ENCODE measurements around the gene BMP7. TPM values are rescaled to one million over a fixed set of nuclear protein-coding genes. Genes with fewer than 3 reads are reported as not detected.

Gene BMP7
- total RNA-seq, 1 experiment from 2014 or later: 43.9 TPM

DNA sequence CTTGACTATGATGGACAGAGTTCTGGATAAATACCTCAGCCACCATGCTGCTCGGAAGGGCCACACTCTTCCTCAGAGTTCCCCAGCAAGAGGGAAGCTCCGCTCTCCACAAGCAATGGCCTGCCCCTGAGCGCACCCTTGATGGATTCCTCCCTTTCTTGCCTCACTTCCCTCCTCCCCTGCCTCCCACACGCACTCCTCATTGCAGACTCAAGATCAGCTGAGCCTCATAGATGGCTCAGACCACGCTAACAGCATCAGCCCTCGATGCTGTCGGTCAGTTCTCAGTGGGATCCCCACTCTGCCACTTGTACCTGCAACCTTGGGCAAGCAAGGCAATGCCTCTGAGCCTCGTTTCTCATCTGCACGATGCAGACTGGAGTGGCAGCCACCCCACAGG, 123.3 kb downstream of the BMP7 start:
- H3K27me3 ChIP-seq (ENCODE audit: control insufficient read depth, insufficient read depth, low read length): no peaks in the 10 kb centered on the region
- H3K36me3 ChIP-seq (replicated peaks; ENCODE audit: control insufficient read depth, insufficient read depth, low read length): no peaks in the 10 kb centered on the region
- DNase-seq: no peak
- H3K4me3 ChIP-seq (ENCODE audit: insufficient read depth, low read depth, low read length): no peak overlapping the region

DNA sequence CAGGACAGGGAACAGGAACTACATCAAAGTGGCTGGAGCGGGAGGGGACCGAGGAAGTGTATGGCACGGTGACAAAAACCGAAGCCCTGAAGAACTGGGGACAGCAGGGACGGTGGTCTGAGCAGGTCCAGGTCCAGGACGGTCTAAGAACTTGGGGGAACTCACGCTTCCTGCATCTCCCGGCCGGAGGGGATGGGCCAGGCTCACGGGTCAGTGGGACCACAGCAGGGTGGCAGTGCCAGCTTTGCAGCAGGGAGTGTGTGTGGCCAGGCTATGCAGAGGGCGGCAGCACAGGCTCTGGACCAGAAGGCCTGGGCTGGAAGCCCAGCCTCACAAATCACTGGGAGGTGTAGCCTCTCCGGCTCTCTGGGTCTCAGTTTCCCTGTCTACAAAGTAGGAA, 123.8 kb downstream of the BMP7 start:
- no peak overlapping the region for H3K4me3 ChIP-seq (ENCODE audit: insufficient read depth, low read depth, low read length)
- DNase-seq: no peak
- H3K27me3 ChIP-seq (ENCODE audit: control insufficient read depth, insufficient read depth, low read length): no peaks in the 10 kb centered on the region
- no peaks in the 10 kb centered on the region for H3K36me3 ChIP-seq (replicated peaks; ENCODE audit: control insufficient read depth, insufficient read depth, low read length)

GRCh38 chr20:57141492-57141891, 124.9 kb downstream of the BMP7 start:
- H3K27me3 ChIP-seq (ENCODE audit: control insufficient read depth, insufficient read depth, low read length): no peaks in the 10 kb centered on the region
- no peaks in the 10 kb centered on the region for H3K36me3 ChIP-seq (replicated peaks; ENCODE audit: control insufficient read depth, insufficient read depth, low read length)
- H3K4me3 ChIP-seq (ENCODE audit: insufficient read depth, low read depth, low read length): no peak overlapping the region
- no peak for DNase-seq

- DNase-seq: no peak
- Histone ChIP-seq H3K4me3 (ENCODE audit: insufficient read depth, low read depth, low read length) (no peak overlapping the region), H3K36me3 (replicated peaks; ENCODE audit: control insufficient read depth, insufficient read depth, low read length) (no peaks in the 10 kb centered on the region), H3K27me3 (ENCODE audit: control insufficient read depth, insufficient read depth, low read length) (no peaks in the 10 kb centered on the region)
Observed at GRCh38 chr20:57140416-57140965, 126.0 kb downstream of the BMP7 start.

DNA sequence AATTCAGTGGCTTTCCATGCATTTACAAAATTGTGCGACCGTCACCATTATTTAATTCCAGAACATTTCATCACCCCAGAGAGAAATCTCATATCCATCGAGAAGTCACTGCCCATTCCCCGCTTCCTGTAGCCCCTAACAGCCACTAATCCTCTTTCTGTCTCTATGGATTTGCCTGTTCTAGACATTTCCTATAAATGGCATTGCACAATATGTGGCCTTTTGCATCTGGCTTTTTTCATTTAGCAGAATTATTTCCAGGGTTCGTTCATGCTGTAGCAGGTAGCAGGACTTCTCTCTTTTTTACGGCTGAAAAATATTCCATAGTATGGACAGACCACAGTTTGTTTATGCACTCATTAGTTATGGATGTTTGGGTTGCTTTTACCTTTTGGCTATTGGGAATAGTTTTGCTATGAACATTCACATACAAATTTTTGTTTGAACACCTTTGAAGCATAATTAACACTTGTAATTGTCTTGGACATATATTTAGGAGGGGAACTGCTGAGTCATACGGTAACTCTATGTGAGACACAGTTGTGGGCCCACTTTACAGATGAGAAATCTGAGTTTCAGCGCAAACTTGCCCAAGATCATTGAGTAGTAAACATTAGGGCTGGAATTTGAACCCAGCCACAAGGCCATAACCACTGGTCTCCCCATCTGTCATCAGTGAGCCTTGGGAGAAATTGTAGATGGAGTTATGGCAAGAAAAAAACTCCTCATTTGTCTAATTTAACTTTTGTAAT, 126.9 kb downstream of the BMP7 start:
- H3K4me3 ChIP-seq (ENCODE audit: insufficient read depth, low read depth, low read length): no peak overlapping the region
- H3K27me3 ChIP-seq (ENCODE audit: control insufficient read depth, insufficient read depth, low read length): no peaks in the 10 kb centered on the region
- DNase-seq: no peak
- H3K36me3 ChIP-seq (replicated peaks; ENCODE audit: control insufficient read depth, insufficient read depth, low read length): no peaks in the 10 kb centered on the region

DNA sequence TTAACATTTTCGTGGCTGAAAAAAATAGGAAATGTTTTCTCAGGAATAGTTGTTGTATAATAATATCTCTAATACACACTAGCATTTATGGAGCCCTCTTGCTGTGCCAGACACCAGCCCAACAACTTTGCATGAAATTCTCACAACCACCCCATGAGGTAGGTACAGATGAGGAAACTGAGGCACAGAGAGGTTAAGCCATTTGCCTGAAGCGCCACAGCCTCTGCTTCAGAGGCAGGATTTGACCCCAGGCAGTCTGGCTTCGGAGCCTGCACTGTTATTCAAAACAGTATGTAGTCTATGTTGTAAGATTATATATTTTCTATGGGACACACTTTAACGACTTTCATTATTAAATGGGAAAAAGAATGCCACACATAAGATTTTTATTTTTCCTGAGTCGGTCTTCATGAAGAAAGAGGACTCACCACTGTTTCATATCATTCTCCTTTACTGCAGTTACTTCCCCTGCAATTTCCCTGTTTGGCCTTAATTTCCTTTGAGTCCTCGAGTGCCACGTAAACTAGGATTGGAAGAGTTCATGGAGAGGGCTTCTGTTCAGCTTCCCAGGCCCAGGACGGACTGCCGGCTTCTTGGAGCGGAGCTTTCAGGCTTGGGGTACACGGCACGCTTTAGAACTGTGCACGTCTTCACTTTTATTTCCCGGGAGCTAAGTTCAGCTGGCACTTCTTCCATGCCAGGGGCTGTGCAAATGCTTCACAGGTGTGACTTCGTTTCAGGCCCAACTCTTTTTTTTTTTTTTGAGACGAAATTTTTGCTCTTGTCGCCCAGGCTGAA, 128.0 kb downstream of the BMP7 start:
- no peak overlapping the region for H3K4me3 ChIP-seq (ENCODE audit: insufficient read depth, low read depth, low read length)
- H3K36me3 ChIP-seq (replicated peaks; ENCODE audit: control insufficient read depth, insufficient read depth, low read length): no peaks in the 10 kb centered on the region
- H3K27me3 ChIP-seq (ENCODE audit: control insufficient read depth, insufficient read depth, low read length): no peaks in the 10 kb centered on the region
- DNase-seq: no peak

DNA sequence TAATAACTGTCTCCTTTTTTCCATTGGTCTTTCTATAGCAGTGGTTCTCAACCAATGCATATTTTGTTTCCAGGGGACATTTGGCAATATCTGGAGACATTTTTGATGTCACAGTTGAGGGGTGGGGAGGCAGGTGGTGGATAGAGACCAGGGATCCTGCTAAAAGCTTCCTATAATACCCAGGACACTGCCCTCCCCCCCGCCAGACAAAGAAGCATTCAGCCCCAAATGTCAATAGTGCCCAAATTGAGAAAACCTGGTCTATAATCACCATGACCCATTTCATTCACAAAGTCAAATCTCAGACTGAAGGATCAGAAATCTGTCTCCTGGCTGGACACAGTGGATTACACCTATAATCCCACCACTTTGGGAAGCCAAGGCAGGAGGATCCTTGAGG, 128.8 kb downstream of the BMP7 start:
- Histone ChIP-seq H3K27me3 (ENCODE audit: control insufficient read depth, insufficient read depth, low read length) (no peaks in the 10 kb centered on the region), H3K36me3 (replicated peaks; ENCODE audit: control insufficient read depth, insufficient read depth, low read length) (no peaks in the 10 kb centered on the region), H3K4me3 (ENCODE audit: insufficient read depth, low read depth, low read length) (no peak overlapping the region)
- no peak for DNase-seq

DNA sequence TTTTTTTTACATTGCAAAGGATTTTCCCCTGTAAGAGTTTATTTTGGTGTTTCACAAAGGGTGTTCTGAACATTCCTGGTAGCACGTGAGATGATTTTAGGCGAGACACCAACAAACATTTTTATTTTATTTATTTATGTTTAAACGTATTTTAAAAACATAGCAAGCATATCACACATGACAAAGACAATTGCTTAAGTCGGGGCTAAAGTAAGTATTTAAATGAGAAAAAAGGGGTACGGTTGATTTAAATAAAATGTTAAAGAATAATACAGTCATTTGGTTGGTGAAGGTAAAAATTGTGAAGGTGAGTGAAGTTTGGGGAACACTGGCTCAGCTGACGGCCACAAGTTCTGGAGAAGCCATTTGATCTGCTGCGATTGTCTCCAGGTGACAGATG, 129.7 kb downstream of the BMP7 start:
- Histone ChIP-seq H3K4me3 (ENCODE audit: insufficient read depth, low read depth, low read length) (no peak overlapping the region), H3K36me3 (replicated peaks; ENCODE audit: control insufficient read depth, insufficient read depth, low read length) (no peaks in the 10 kb centered on the region), H3K27me3 (ENCODE audit: control insufficient read depth, insufficient read depth, low read length) (no peaks in the 10 kb centered on the region)
- no peak for DNase-seq

DNA sequence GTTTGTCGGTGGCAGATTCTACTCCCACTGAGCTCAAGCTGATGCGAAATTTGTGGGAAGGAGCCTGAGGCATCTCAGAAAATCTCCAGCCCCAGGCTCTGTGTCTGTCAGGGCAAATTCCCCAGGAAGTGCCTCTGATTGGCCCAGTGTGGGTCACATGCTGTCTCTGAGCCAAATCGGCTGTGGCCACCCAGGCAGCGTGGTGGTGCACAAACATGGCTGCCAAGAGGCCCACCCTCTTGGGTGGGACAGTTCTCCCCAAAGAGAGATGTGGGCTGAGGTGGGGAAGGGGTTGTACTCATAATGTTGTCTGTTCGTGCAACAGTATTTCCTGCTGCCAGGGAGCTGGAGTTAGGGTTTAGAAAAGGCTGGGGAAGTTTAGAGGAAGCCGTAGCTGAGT, 130.6 kb downstream of the BMP7 start:
- Histone ChIP-seq H3K36me3 (replicated peaks; ENCODE audit: control insufficient read depth, insufficient read depth, low read length) (no peaks in the 10 kb centered on the region), H3K4me3 (ENCODE audit: insufficient read depth, low read depth, low read length) (no peak overlapping the region), H3K27me3 (ENCODE audit: control insufficient read depth, insufficient read depth, low read length) (no peaks in the 10 kb centered on the region)
- DNase-seq: no peak

- Histone ChIP-seq H3K36me3 (replicated peaks; ENCODE audit: control insufficient read depth, insufficient read depth, low read length) (no peaks in the 10 kb centered on the region), H3K27me3 (ENCODE audit: control insufficient read depth, insufficient read depth, low read length) (no peaks in the 10 kb centered on the region), H3K4me3 (ENCODE audit: insufficient read depth, low read depth, low read length) (no peak overlapping the region)
- DNase-seq: no peak
Observed at GRCh38 chr20:57134804-57135203, 131.6 kb downstream of the BMP7 start.

GRCh38 chr20:57133926-57134650, 132.4 kb downstream of the BMP7 start:
- no peak for DNase-seq

DNA sequence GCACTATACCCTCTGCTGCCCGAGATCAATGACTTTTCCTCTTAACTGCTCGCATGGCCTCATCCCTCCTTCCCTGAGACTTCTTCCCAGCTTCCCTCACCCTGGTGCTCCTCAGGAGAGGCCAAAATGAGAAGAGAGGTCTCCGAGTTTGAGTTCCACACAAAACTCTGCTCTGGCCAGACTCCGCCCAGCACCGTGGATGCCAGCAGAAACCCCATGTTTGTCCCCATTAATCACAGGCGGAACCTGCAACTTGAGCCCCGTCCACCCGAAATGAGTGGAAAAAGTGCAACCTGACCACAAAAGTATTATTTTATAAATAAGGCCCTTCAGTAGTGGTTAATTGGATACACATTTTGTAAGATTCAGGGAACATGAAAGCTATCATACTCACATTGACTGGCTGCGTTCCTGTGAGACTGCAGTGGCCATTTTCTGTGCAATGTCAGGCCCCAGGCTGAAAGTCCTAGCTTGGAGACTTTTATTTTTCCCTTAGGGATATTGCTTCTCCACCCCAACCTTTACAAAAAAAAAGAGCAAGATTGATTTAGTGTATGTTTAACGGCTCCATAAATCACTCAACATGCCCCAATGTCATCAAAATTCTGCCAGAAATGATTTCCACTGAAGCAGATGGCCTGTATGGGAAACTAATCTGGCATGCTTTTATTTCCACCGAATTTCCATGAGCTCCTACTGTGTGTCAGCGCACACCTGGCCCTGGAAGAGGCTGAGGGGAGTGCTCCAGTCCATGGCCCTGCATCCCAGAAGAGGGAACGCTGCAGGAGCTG, 134.6 kb downstream of the BMP7 start:
- no peak overlapping the region for H3K4me3 ChIP-seq (ENCODE audit: insufficient read depth, low read depth, low read length)
- H3K27me3 ChIP-seq (ENCODE audit: control insufficient read depth, insufficient read depth, low read length): no peaks in the 10 kb centered on the region
- no peak for DNase-seq
- H3K36me3 ChIP-seq (replicated peaks; ENCODE audit: control insufficient read depth, insufficient read depth, low read length): no peaks in the 10 kb centered on the region

More at GRCh38 chr20:57133926-57134650, 132.4 kb downstream of the BMP7 start:
- Histone ChIP-seq H3K27me3 (ENCODE audit: control insufficient read depth, insufficient read depth, low read length) (no peaks in the 10 kb centered on the region), H3K36me3 (replicated peaks; ENCODE audit: control insufficient read depth, insufficient read depth, low read length) (no peaks in the 10 kb centered on the region), H3K4me3 (ENCODE audit: insufficient read depth, low read depth, low read length) (no peak overlapping the region)

- H3K27me3 ChIP-seq (ENCODE audit: control insufficient read depth, insufficient read depth, low read length): no peaks in the 10 kb centered on the region
- H3K4me3 ChIP-seq (ENCODE audit: insufficient read depth, low read depth, low read length): no peak overlapping the region
- H3K36me3 ChIP-seq (replicated peaks; ENCODE audit: control insufficient read depth, insufficient read depth, low read length): no peaks in the 10 kb centered on the region
- DNase-seq: no peak
Observed at GRCh38 chr20:57131077-57131476, 135.4 kb downstream of the BMP7 start.

- Histone ChIP-seq H3K36me3 (replicated peaks; ENCODE audit: control insufficient read depth, insufficient read depth, low read length) (no peaks in the 10 kb centered on the region), H3K4me3 (ENCODE audit: insufficient read depth, low read depth, low read length) (no peak overlapping the region), H3K27me3 (ENCODE audit: control insufficient read depth, insufficient read depth, low read length) (no peaks in the 10 kb centered on the region)
- no peak for DNase-seq
Observed at GRCh38 chr20:57130160-57130772, 136.2 kb downstream of the BMP7 start.
